Activated naive CD4-positive, alpha-beta T cell (primary cell): Measurements from ENCODE around the gene CNTNAP4.

Experiments
- DNase-seq, 4 experiments: peaks; one replicate each; lab custom pipeline; 2025; lab: John Stamatoyannopoulos, UW

The CNTNAP4 gene

GRCh38 chr16:76276745-76277438 lies at the start of gene CNTNAP4:
CNTNAP4 (plus strand) TSS chr16:76277401; CDS start chr16:76277663, 262 bp downstream.
- no peak for DNase-seq

- no peak for DNase-seq
Measured at GRCh38 chr16:76228546-76229146, 48.6 kb upstream of the CNTNAP4 start.

GRCh38 chr16:76232704-76233103 lies 44.5 kb upstream of the CNTNAP4 start:
- no peak for DNase-seq

GRCh38 chr16:76235025-76235424 lies 42.2 kb upstream of the CNTNAP4 start:
- DNase-seq, result no peak

- no peak for DNase-seq
Measured at GRCh38 chr16:76235426-76235825, 41.8 kb upstream of the CNTNAP4 start.

GRCh38 chr16:76237471-76237870 lies 39.7 kb upstream of the CNTNAP4 start:
- DNase-seq, result no peak

GRCh38 chr16:76241755-76242154 lies 35.4 kb upstream of the CNTNAP4 start:
- no peak for DNase-seq

- DNase-seq, result no peak
Measured at GRCh38 chr16:76243620-76244019, 33.6 kb upstream of the CNTNAP4 start.

GRCh38 chr16:76246587-76246986 lies 30.6 kb upstream of the CNTNAP4 start:
- no peak for DNase-seq

- DNase-seq, result no peak
Measured at GRCh38 chr16:76265434-76266045, 11.7 kb upstream of the CNTNAP4 start.

- DNase-seq, result no peak
Measured at GRCh38 chr16:76268824-76269223, 8.4 kb upstream of the CNTNAP4 start.

GRCh38 chr16:76277460-76278030 lies 344 bp downstream of the CNTNAP4 start:
- DNase-seq, result no peak

GRCh38 chr16:76278086-76278485 lies 885 bp downstream of the CNTNAP4 start:
- no peak for DNase-seq

GRCh38 chr16:76278980-76279379 lies 1.8 kb downstream of the CNTNAP4 start:
- no peak for DNase-seq

GRCh38 chr16:76280421-76281215 lies 3.4 kb downstream of the CNTNAP4 start:
- no peak for DNase-seq

- no peak for DNase-seq
Measured at GRCh38 chr16:76287466-76287865, 10.3 kb downstream of the CNTNAP4 start.

GRCh38 chr16:76292218-76292617 lies 15.0 kb downstream of the CNTNAP4 start:
- DNase-seq, result no peak

GRCh38 chr16:76293980-76294379 lies 16.8 kb downstream of the CNTNAP4 start:
- DNase-seq, result no peak

- no peak for DNase-seq
Measured at GRCh38 chr16:76294396-76295214, 17.4 kb downstream of the CNTNAP4 start.

GRCh38 chr16:76297941-76298340 lies 20.7 kb downstream of the CNTNAP4 start:
- DNase-seq, result no peak

- no peak for DNase-seq
Measured at GRCh38 chr16:76303637-76304314, 26.6 kb downstream of the CNTNAP4 start.
